Endodermal cell (in vitro differentiated cells): ENCODE measurements around the gene ANGEL1. TPM values are rescaled to one million over a fixed set of nuclear protein-coding genes. Genes with fewer than 3 reads are reported as not detected.

Source experiments
- DNase-seq: peaks from one replicate; pipeline ENCODE4 v3.0.0-alpha.2; 2017
- H3K27ac ChIP-seq: 2 replicates; pipeline ENCODE4 v1.5.1; 2013; ENCODE audit warnings: mild to moderate bottlenecking, low read depth, low read length, moderate library complexity
- H3K27me3 ChIP-seq: 2 replicates; pipeline ENCODE4 v1.6.1; 2013; ENCODE audit warnings: mild to moderate bottlenecking, low read length, moderate library complexity; ENCODE audit not compliant: insufficient read depth, control insufficient read depth, poor library complexity, severe bottlenecking
- H3K36me3 ChIP-seq: 2 replicates; pipeline ENCODE4 v1.7.0; 2013; ENCODE audit warnings: mild to moderate bottlenecking, low read length, moderate library complexity; ENCODE audit not compliant: control insufficient read depth, insufficient read depth
- H3K4me1 ChIP-seq: one replicate; pipeline ENCODE4 v1.7.0; 2013; ENCODE audit warnings: low read length; ENCODE audit not compliant: control insufficient read depth, insufficient read depth
- H3K4me3 ChIP-seq: 2 replicates; pipeline ENCODE4 v1.5.1; 2013; ENCODE audit warnings: mild to moderate bottlenecking, low read length, moderate library complexity
- H3K9ac ChIP-seq: 2 replicates; pipeline ENCODE4 v1.6.1; 2013; ENCODE audit warnings: mild to moderate bottlenecking, low read length, moderate library complexity; ENCODE audit not compliant: poor library complexity, severe bottlenecking; ENCODE audit errors: extremely low read depth
- H3K9me3 ChIP-seq: 2 replicates; pipeline ENCODE4 v1.6.1; 2013; ENCODE audit warnings: mild to moderate bottlenecking, low read length, moderate library complexity; ENCODE audit not compliant: control insufficient read depth
- H3K27ac Mint-ChIP-seq: 2 replicates; pipeline ENCODE4 v1.8.0; 2020; ENCODE audit warnings: mixed read lengths
- H3K27me3 Mint-ChIP-seq: 2 replicates; pipeline ENCODE4 v1.8.0; 2021; ENCODE audit warnings: mild to moderate bottlenecking, mixed read lengths; ENCODE audit not compliant: insufficient read depth
- H3K36me3 Mint-ChIP-seq: 2 replicates; pipeline ENCODE4 v1.8.0; 2020; ENCODE audit warnings: low read depth, mixed read lengths
- H3K4me1 Mint-ChIP-seq: 2 replicates; pipeline ENCODE4 v1.8.0; 2020; ENCODE audit warnings: mixed read lengths
- H3K4me3 Mint-ChIP-seq: 2 replicates; pipeline ENCODE4 v1.8.0; 2020; ENCODE audit warnings: mild to moderate bottlenecking, moderate library complexity, mixed read lengths
- H3K9me3 Mint-ChIP-seq: 2 replicates; pipeline ENCODE4 v1.8.0; 2020; ENCODE audit warnings: mild to moderate bottlenecking, mixed read lengths
- CTCF ChIP-seq: fragments of 200-600 bp; sonication (generic); conservative IDR thresholded peaks from 2 replicates; pipeline ENCODE4 v1.5.0; 2021; ENCODE audit warnings: antibody characterized with exemption, mild to moderate bottlenecking
- WGBS, 2 experiments: methylation state at CpG; one replicate each; pipeline versions ENCODE4 v1.1.5 to v1.1.7; 2013; ENCODE audit warnings: missing lambda C conversion rate in 2 of 2, mixed read lengths in 1 of 2; ENCODE audit not compliant: insufficient coverage in 1 of 2, insufficient read length in 1 of 2; 5-methylcytosine and 5-hydroxymethylcytosine counted together
- total RNA-seq, 2 donors: library from RNA; stranded (reverse); fragmentation: NEBNext Ultra II Directional in 1 of 2; extraction: Animal tissue kit (Norgen Biotek cat#: 25700) in 1 of 2; gene quantifications; 2 replicates in 1 of 2; 3 replicates in 1 of 2; pipeline ENCODE4 v1.2.1, GENCODE V29; 2021

Gene ANGEL1
- total RNA-seq, 2 donors from 2014 or later: 21.5 to 32.5 TPM

GRCh38 chr14:76755610-76756370, 56.9 kb downstream of the ANGEL1 start:
- no peak overlapping the region for H3K27ac ChIP-seq
- H3K4me3 ChIP-seq: no peak overlapping the region
- no peak for TF ChIP-seq CTCF
- H3K36me3 ChIP-seq: no peaks in the 10 kb centered on the region
- Mint-ChIP-seq H3K27me3 (peaks cover 58% of the 10 kb centered on the region), H3K36me3 (no peaks in the 10 kb centered on the region), H3K27ac (no peak overlapping the region), H3K4me1 (peaks cover 3% of the 10 kb centered on the region), H3K9me3 (no peaks in the 10 kb centered on the region), H3K4me3 (no peak overlapping the region)
- no peak for DNase-seq
- no peak overlapping the region for H3K9ac ChIP-seq
- H3K4me1 ChIP-seq: no peaks in the 10 kb centered on the region
- 80 to 81% methylated on average over 6 to 9 of the region's 9 CpGs for WGBS, 2 experiments
- no peaks in the 10 kb centered on the region for H3K9me3 ChIP-seq
- peaks cover 21% of the 10 kb centered on the region for H3K27me3 ChIP-seq

- Mint-ChIP-seq H3K27me3 (peaks cover 46% of the 10 kb centered on the region), H3K4me3 (no peak overlapping the region), H3K27ac (no peak overlapping the region), H3K4me1 (no peaks in the 10 kb centered on the region), H3K36me3 (no peaks in the 10 kb centered on the region), H3K9me3 (no peaks in the 10 kb centered on the region)
- H3K4me3 ChIP-seq: no peak overlapping the region
- 91 to 94% methylated on average over 5 to 7 of the region's 7 CpGs for WGBS, 2 experiments
- peaks cover 9% of the 10 kb centered on the region for H3K27me3 ChIP-seq
- TF ChIP-seq CTCF: no peak
- H3K9ac ChIP-seq: no peak overlapping the region
- H3K36me3 ChIP-seq: no peaks in the 10 kb centered on the region
- no peak for DNase-seq
- H3K9me3 ChIP-seq: no peaks in the 10 kb centered on the region
- H3K27ac ChIP-seq: no peak overlapping the region
- no peaks in the 10 kb centered on the region for H3K4me1 ChIP-seq
These were observed 58.1 kb downstream of the ANGEL1 start for GRCh38 chr14:76754586-76754985.

- H3K27me3 Mint-ChIP-seq: peaks cover 37% of the 10 kb centered on the region
- H3K27me3 ChIP-seq: no peaks in the 10 kb centered on the region
- H3K27ac ChIP-seq: no peak overlapping the region
- WGBS, 2 experiments: 92 to 96% methylated on average over 6 to 7 of the region's 7 CpGs
- H3K27ac Mint-ChIP-seq: no peak overlapping the region
- no peak overlapping the region for H3K4me3 Mint-ChIP-seq
- DNase-seq: no peak
- H3K9me3 ChIP-seq: no peaks in the 10 kb centered on the region
- H3K36me3 ChIP-seq: no peaks in the 10 kb centered on the region
- no peak overlapping the region for H3K4me3 ChIP-seq
- no peak overlapping the region for H3K9ac ChIP-seq
- no peak for TF ChIP-seq CTCF
- no peaks in the 10 kb centered on the region for H3K4me1 Mint-ChIP-seq
- peaks cover 4% of the 10 kb centered on the region for H3K9me3 Mint-ChIP-seq
- H3K36me3 Mint-ChIP-seq: no peaks in the 10 kb centered on the region
- no peaks in the 10 kb centered on the region for H3K4me1 ChIP-seq
These were observed 59.0 kb downstream of the ANGEL1 start for GRCh38 chr14:76753541-76754198.
